ENCODE data around the gene PPP1R10.

PPP1R10 gene

GRCh38 chr6:30572148-30572547 lies 44.9 kb downstream of the PPP1R10 start:
- TF ChIP-seq USF1 (IDR thresholded peaks at IDR 0.05) (no peak), YY1 (IDR thresholded peaks at IDR 0.05; ENCODE audit: low read depth) (no peak)

GRCh38 chr6:30571762-30572082 lies 45.3 kb downstream of the PPP1R10 start:
- TF ChIP-seq TEAD4 (IDR thresholded peaks at IDR 0.05) (no peak), EP300 (IDR thresholded peaks at IDR 0.05; ENCODE audit: borderline replicate concordance) (no peak), RAD21 (IDR thresholded peaks at IDR 0.05; ENCODE audit: low read depth) (no peak), TAF1 (IDR thresholded peaks at IDR 0.05; ENCODE audit: low read depth) (no peak), USF1 (IDR thresholded peaks at IDR 0.05) (peak; percentile 65)

GRCh38 chr6:30571075-30571761 lies 45.8 kb downstream of the PPP1R10 start, which contains the start of gene ABCF1:
TSS of gene ABCF1 (plus strand) at chr6:30571442. CDS start at chr6:30571488, 46 bp downstream.
- TF ChIP-seq EGR1 (IDR thresholded peaks at IDR 0.05) (peak; percentile 7; the same call in 1 of the 2 replicates), USF1 (IDR thresholded peaks at IDR 0.05) (peak; percentile 79), ZBTB7A (IDR thresholded peaks at IDR 0.05; ENCODE audit: low read depth) (no peak), MAX (IDR thresholded peaks at IDR 0.05) (peak; percentile 97), TEAD4 (IDR thresholded peaks at IDR 0.05) (no peak; the same call in none of the 2 replicates), TAF1 (IDR thresholded peaks at IDR 0.05; ENCODE audit: low read depth) (peak; percentile 80), TCF12 (IDR thresholded peaks at IDR 0.05; ENCODE audit: low read depth) (no peak), FOXM1 (IDR thresholded peaks at IDR 0.05; ENCODE audit: borderline replicate concordance, low read depth) (no peak), NFIC (IDR thresholded peaks at IDR 0.05) (no peak), RAD21 (IDR thresholded peaks at IDR 0.05; ENCODE audit: low read depth) (no peak), CREB1 (IDR thresholded peaks at IDR 0.05; ENCODE audit: low read depth) (peak; percentile 83), YY1 (IDR thresholded peaks at IDR 0.05; ENCODE audit: low read depth) (no peak; the same call in 1 of the 2 replicates), REST (IDR thresholded peaks at IDR 0.05; ENCODE audit: low read depth) (no peak), EP300 (IDR thresholded peaks at IDR 0.05; ENCODE audit: borderline replicate concordance) (no peak)

GRCh38 chr6:30570740-30571074 lies 46.3 kb downstream of the PPP1R10 start:
- TF ChIP-seq TAF1 (IDR thresholded peaks at IDR 0.05; ENCODE audit: low read depth) = no peak
- TF ChIP-seq EGR1 (IDR thresholded peaks at IDR 0.05) = no peak
- no peak for TF ChIP-seq CEBPB (IDR thresholded peaks at IDR 0.05)

- TF ChIP-seq FOXM1 (IDR thresholded peaks at IDR 0.05; ENCODE audit: borderline replicate concordance, low read depth) = no peak
- no peak for TF ChIP-seq TAF1 (IDR thresholded peaks at IDR 0.05; ENCODE audit: low read depth)
- no peak for TF ChIP-seq USF1 (IDR thresholded peaks at IDR 0.05)
- no peak for TF ChIP-seq ZBTB7A (IDR thresholded peaks at IDR 0.05; ENCODE audit: low read depth)
- no peak for TF ChIP-seq MAX (IDR thresholded peaks at IDR 0.05)
- TF ChIP-seq REST (IDR thresholded peaks at IDR 0.05; ENCODE audit: low read depth) = no peak
- TF ChIP-seq TCF12 (IDR thresholded peaks at IDR 0.05; ENCODE audit: low read depth) = no peak
- no peak for TF ChIP-seq CEBPB (IDR thresholded peaks at IDR 0.05)
- TF ChIP-seq TEAD4 (IDR thresholded peaks at IDR 0.05) = no peak
- no peak for TF ChIP-seq CREB1 (IDR thresholded peaks at IDR 0.05; ENCODE audit: low read depth)
- TF ChIP-seq EP300 (IDR thresholded peaks at IDR 0.05; ENCODE audit: borderline replicate concordance) = no peak
Observed at GRCh38 chr6:30570263-30570662, 46.8 kb downstream of the PPP1R10 start.

GRCh38 chr6:30568245-30568644 lies 48.8 kb downstream of the PPP1R10 start:
- TF ChIP-seq EGR1 (IDR thresholded peaks at IDR 0.05) (no peak), NFIC (IDR thresholded peaks at IDR 0.05) (0 out of 2 replicates have a peak, but pooled peaks have one; percentile 12), FOXM1 (IDR thresholded peaks at IDR 0.05; ENCODE audit: borderline replicate concordance, low read depth) (no peak), USF1 (IDR thresholded peaks at IDR 0.05) (no peak)
